Nephron progenitor cell (in vitro differentiated cells): Measurements from ENCODE around the gene MAFG.

Experiments
- DNase-seq: peaks from one replicate; pipeline ENCODE4 v3.0.0; 2021
- H3K27ac Mint-ChIP-seq: 2 replicates; pipeline ENCODE4 v1.8.0; 2021; ENCODE audit warnings: mild to moderate bottlenecking, moderate library complexity, mixed read lengths
- H3K27me3 Mint-ChIP-seq: 2 replicates; pipeline ENCODE4 v1.8.0; 2021; ENCODE audit warnings: mild to moderate bottlenecking, low read depth, mixed read lengths; ENCODE audit not compliant: poor library complexity
- H3K36me3 Mint-ChIP-seq: 2 replicates; pipeline ENCODE4 v1.8.0; 2021; ENCODE audit warnings: low read depth, mixed read lengths
- H3K4me1 Mint-ChIP-seq: 2 replicates; pipeline ENCODE4 v1.8.0; 2021; ENCODE audit warnings: mixed read lengths
- H3K4me3 Mint-ChIP-seq: 2 replicates; pipeline ENCODE4 v1.8.0; 2021; ENCODE audit warnings: mild to moderate bottlenecking, moderate library complexity, mixed read lengths
- H3K9me3 Mint-ChIP-seq: 2 replicates; pipeline ENCODE4 v1.8.0; 2021; ENCODE audit warnings: mild to moderate bottlenecking, moderate library complexity, mixed read lengths
- TF ChIP-seq, protein P1 (sequence below): fragments of 200-600 bp; sonication (generic); IDR thresholded peaks from 2 replicates; pipeline ENCODE4 v1.5.0; 2021; ENCODE audit warnings: antibody characterized with exemption

Gene MAFG

DNA sequence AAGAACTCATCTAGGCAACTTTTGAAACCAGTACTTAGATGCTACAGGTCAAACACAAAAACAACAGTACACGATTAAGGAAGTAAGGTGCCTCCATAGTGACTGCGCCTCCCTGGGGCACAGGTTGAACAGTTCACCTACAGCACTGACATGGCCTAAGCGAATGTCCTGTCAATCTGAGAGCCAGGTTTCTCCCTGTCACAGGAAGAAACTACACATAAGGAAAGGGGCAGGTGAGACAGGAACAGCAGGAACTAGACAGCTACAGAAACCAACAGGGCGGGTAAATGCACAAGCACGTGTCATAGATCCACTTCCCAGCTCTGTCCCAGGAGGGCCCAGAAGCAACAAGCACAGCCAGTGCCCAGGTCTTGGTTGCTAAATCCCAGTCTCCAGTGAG lies 48.4 kb downstream of the MAFG start:
- Mint-ChIP-seq H3K4me3 (no peak overlapping the region), H3K9me3 (no peaks in the 10 kb centered on the region), H3K36me3 (peaks cover 53% of the 10 kb centered on the region), H3K27ac (peak overlapping the region; percentile 74), H3K4me1 (no peaks in the 10 kb centered on the region), H3K27me3 (no peaks in the 10 kb centered on the region)
- no peak for DNase-seq
- TF ChIP-seq, protein P1, sequence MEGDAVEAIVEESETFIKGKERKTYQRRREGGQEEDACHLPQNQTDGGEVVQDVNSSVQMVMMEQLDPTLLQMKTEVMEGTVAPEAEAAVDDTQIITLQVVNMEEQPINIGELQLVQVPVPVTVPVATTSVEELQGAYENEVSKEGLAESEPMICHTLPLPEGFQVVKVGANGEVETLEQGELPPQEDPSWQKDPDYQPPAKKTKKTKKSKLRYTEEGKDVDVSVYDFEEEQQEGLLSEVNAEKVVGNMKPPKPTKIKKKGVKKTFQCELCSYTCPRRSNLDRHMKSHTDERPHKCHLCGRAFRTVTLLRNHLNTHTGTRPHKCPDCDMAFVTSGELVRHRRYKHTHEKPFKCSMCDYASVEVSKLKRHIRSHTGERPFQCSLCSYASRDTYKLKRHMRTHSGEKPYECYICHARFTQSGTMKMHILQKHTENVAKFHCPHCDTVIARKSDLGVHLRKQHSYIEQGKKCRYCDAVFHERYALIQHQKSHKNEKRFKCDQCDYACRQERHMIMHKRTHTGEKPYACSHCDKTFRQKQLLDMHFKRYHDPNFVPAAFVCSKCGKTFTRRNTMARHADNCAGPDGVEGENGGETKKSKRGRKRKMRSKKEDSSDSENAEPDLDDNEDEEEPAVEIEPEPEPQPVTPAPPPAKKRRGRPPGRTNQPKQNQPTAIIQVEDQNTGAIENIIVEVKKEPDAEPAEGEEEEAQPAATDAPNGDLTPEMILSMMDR = no peak

- H3K4me3 Mint-ChIP-seq = no peak overlapping the region
- TF ChIP-seq, protein P1 = no peak
- no peak overlapping the region for H3K27ac Mint-ChIP-seq
- H3K27me3 Mint-ChIP-seq = no peaks in the 10 kb centered on the region
- no peak for DNase-seq
- H3K9me3 Mint-ChIP-seq = no peaks in the 10 kb centered on the region
- H3K36me3 Mint-ChIP-seq = peaks cover 49% of the 10 kb centered on the region
- H3K4me1 Mint-ChIP-seq = peaks cover under 1% of the 10 kb centered on the region
Measured at GRCh38 chr17:81878294-81878693, 49.2 kb downstream of the MAFG start.

DNA sequence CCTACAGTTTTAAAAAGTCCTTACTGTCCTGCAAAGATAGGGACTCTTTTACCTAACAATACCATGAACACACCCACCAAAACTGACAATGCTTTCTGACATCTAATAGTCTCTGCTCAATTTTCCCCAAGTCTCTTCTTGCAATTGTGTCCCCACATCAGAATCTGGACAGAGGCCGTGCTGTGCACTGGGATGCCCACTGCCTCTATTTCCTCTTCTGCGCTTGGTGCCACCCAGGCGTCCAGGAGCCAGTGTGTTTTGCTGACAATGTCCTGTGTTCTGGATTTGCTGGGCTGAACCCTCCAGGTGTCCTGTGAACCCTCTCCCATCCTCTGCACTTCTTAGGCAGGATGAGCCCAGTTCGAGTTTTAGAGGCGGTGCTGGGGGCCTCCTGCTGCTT lies 50.0 kb downstream of the MAFG start:
- H3K27ac Mint-ChIP-seq = peak overlapping the region; percentile 32
- H3K4me3 Mint-ChIP-seq = no peak overlapping the region
- no peaks in the 10 kb centered on the region for H3K9me3 Mint-ChIP-seq
- DNase-seq = no peak
- H3K4me1 Mint-ChIP-seq = peaks cover 8% of the 10 kb centered on the region
- no peaks in the 10 kb centered on the region for H3K27me3 Mint-ChIP-seq
- H3K36me3 Mint-ChIP-seq = peaks cover 46% of the 10 kb centered on the region
- TF ChIP-seq, protein P1 = no peak

- Mint-ChIP-seq H3K36me3 (no peaks in the 10 kb centered on the region), H3K4me3 (peak overlapping the region; percentile 81), H3K27ac (peak overlapping the region; percentile 22), H3K27me3 (no peaks in the 10 kb centered on the region), H3K9me3 (no peaks in the 10 kb centered on the region), H3K4me1 (peaks cover 53% of the 10 kb centered on the region)
- TF ChIP-seq, protein P1 = no peak
- DNase-seq = peak; percentile 92
Measured at GRCh38 chr17:81871387-81872230, 55.9 kb downstream of the MAFG start.

- Mint-ChIP-seq H3K36me3 (no peaks in the 10 kb centered on the region), H3K9me3 (no peaks in the 10 kb centered on the region), H3K4me3 (peak within 1 kb of the TSS; percentile 85), H3K27me3 (no peaks in the 10 kb centered on the region), H3K27ac (peak within 1 kb of the TSS; percentile 84), H3K4me1 (peaks cover 58% of the 10 kb centered on the region)
- TF ChIP-seq, protein P1 = no peak
- DNase-seq = peak; percentile 33
Measured at GRCh38 chr17:81870981-81871386, 56.6 kb downstream of the MAFG start, which contains the start of gene ARHGDIA. TSS of gene ARHGDIA (minus strand) at chr17:81871337. CDS start at chr17:81869930, 1,407 bp downstream.
